Measurements from ENCODE around the gene RRP8. TPM values are rescaled to one million over a fixed set of nuclear protein-coding genes. Genes with fewer than 3 reads are reported as not detected.

RRP8 gene
- total and polyA plus RNA-seq, 3 experiments from 2014 or later = 21.1 to 44.7 (median 42.0) TPM

GRCh38 chr11:6608011-6608410, 4.6 kb upstream of the RRP8 start:
- Histone ChIP-seq H3K4me1 (ENCODE audit: insufficient read depth, low read length) (peaks cover 66% of the 10 kb centered on the region), H3K27ac (ENCODE audit: low read depth, low read length) (no peak overlapping the region), H3K9me3 (ENCODE audit: low read length) (no peaks in the 10 kb centered on the region), H3K27me3 (ENCODE audit: insufficient read depth, low read length, poor library complexity, severe bottlenecking) (no peaks in the 10 kb centered on the region), H3K4me3 (ENCODE audit: low read length) (no peak overlapping the region), H3K36me3 (ENCODE audit: insufficient read depth, low read length) (peaks cover 37% of the 10 kb centered on the region)
- no peak for DNase-seq
- POLR2A ChIA-PET = interaction anchor here (2.8 kb wide), 1 partner anchor 11 kb away, joined by 11 read pairs; the partner anchor contains the start of gene TPP1
- peak overlapping the region in 2 of 7 donors; percentile 28 to 63 for H3K4me3 Mint-ChIP-seq
- CTCF ChIA-PET = interaction anchor here (1.1 to 7.8 kb wide), 3 partner anchors 11 to 229 kb away, joined by 3 to 68 read pairs (median 3); partner anchors contain the start of genes MRPL17 and TPP1
- H3K4me1 Mint-ChIP-seq = peaks cover 23 to 46% (median 32%) of the 10 kb centered on the region in 3 donors
- H3K27me3 Mint-ChIP-seq = no peaks in the 10 kb centered on the region
- H3K36me3 Mint-ChIP-seq = peaks cover 0 to 46% (median 13%) of the 10 kb centered on the region in 3 donors
- peak overlapping the region in 5 of 8 donors; percentile 33 to 97 (median 47) for H3K27ac Mint-ChIP-seq
- H3K9me3 Mint-ChIP-seq = no peaks in the 10 kb centered on the region

- H3K9me3 Mint-ChIP-seq = no peaks in the 10 kb centered on the region
- no peaks in the 10 kb centered on the region for H3K27me3 Mint-ChIP-seq
- peak overlapping the region in 3 of 8 donors; percentile 79 to 97 (median 83) for H3K27ac Mint-ChIP-seq
- no peak for DNase-seq
- Histone ChIP-seq H3K4me3 (ENCODE audit: low read length) (no peak overlapping the region), H3K4me1 (ENCODE audit: insufficient read depth, low read length) (peaks cover 65% of the 10 kb centered on the region), H3K9me3 (ENCODE audit: low read length) (no peaks in the 10 kb centered on the region), H3K27me3 (ENCODE audit: insufficient read depth, low read length, poor library complexity, severe bottlenecking) (no peaks in the 10 kb centered on the region), H3K27ac (ENCODE audit: low read depth, low read length) (peak overlapping the region; percentile 66), H3K36me3 (ENCODE audit: insufficient read depth, low read length) (peaks cover 37% of the 10 kb centered on the region)
- ChIA-PET CTCF (interaction anchor here (1.1 to 7.8 kb wide), 4 partner anchors 12 to 228 kb away, joined by 3 to 68 read pairs (median 3); partner anchors contain the start of genes MRPL17 and TPP1), POLR2A (interaction anchor here (2.8 kb wide), 1 partner anchor 11 kb away, joined by 11 read pairs; the partner anchor contains the start of gene TPP1)
- peaks cover 0 to 46% (median 13%) of the 10 kb centered on the region in 3 donors for H3K36me3 Mint-ChIP-seq
- peaks cover 23 to 46% (median 32%) of the 10 kb centered on the region in 3 donors for H3K4me1 Mint-ChIP-seq
- peak overlapping the region in 4 of 7 donors; percentile 25 to 63 (median 36) for H3K4me3 Mint-ChIP-seq
Measured at GRCh38 chr11:6607190-6607795, 3.9 kb upstream of the RRP8 start.

GRCh38 chr11:6606471-6607189, 3.2 kb upstream of the RRP8 start:
- H3K4me1 ChIP-seq (ENCODE audit: insufficient read depth, low read length) = peaks cover 72% of the 10 kb centered on the region
- POLR2A ChIA-PET = interaction anchor here (0.6 kb wide), 1 partner anchor 64 kb away, joined by 3 read pairs; no protein-coding TSS in a partner anchor
- peak; percentile 25 to 67 (median 38) for DNase-seq
- Mint-ChIP-seq H3K4me1 (peaks cover 23 to 45% (median 32%) of the 10 kb centered on the region in 3 donors), H3K36me3 (peaks cover 0 to 48% (median 15%) of the 10 kb centered on the region in 3 donors), H3K27me3 (no peaks in the 10 kb centered on the region), H3K27ac (peak overlapping the region in 2 of 8 donors; percentile 73 to 97), H3K9me3 (no peaks in the 10 kb centered on the region), H3K4me3 (peak overlapping the region in 1 of 7 donors; percentile 81)
- H3K36me3 ChIP-seq (ENCODE audit: insufficient read depth, low read length) = peaks cover 40% of the 10 kb centered on the region
- no peaks in the 10 kb centered on the region for H3K9me3 ChIP-seq (ENCODE audit: low read length)
- CTCF ChIA-PET = interaction anchor here (1.1 to 7.8 kb wide), 4 partner anchors 13 to 150 kb away, joined by 3 to 68 read pairs (median 18); partner anchors contain the start of genes MRPL17 and TPP1
- peak overlapping the region; percentile 66 for H3K27ac ChIP-seq (ENCODE audit: low read depth, low read length)
- no peaks in the 10 kb centered on the region for H3K27me3 ChIP-seq (ENCODE audit: insufficient read depth, low read length, poor library complexity, severe bottlenecking)
- peak overlapping the region; percentile 24 for H3K4me3 ChIP-seq (ENCODE audit: low read length)

DNA sequence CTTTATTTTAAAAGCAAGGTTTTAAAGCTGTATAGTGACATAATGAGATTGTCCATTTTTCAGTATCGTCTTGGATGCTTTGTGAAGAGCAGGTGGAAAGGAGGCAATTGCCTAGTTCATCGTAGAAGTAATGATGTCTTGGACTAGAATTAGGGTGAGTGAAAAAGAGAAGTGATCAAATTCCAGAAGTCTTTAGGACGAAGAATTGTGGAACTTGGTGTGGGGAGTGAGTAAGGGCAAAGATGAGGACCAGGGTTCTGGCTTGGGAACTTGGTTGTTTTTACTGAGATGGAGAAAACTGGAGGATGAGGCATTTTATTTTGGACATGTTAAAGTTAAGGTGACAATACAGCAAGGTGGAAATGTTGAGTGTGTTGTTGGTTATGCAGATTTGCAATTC, 1.4 kb upstream of the RRP8 start:
- Mint-ChIP-seq H3K4me3 (no peak overlapping the region), H3K4me1 (peaks cover 10 to 29% (median 14%) of the 10 kb centered on the region in 3 donors), H3K27ac (no peak overlapping the region), H3K9me3 (no peaks in the 10 kb centered on the region), H3K27me3 (no peaks in the 10 kb centered on the region), H3K36me3 (peaks cover 0 to 47% (median 10%) of the 10 kb centered on the region in 3 donors)
- Histone ChIP-seq H3K36me3 (ENCODE audit: insufficient read depth, low read length) (peaks cover 46% of the 10 kb centered on the region), H3K4me3 (ENCODE audit: low read length) (peak overlapping the region; percentile 86), H3K9me3 (ENCODE audit: low read length) (no peaks in the 10 kb centered on the region), H3K27me3 (ENCODE audit: insufficient read depth, low read length, poor library complexity, severe bottlenecking) (no peaks in the 10 kb centered on the region), H3K4me1 (ENCODE audit: insufficient read depth, low read length) (peaks cover 63% of the 10 kb centered on the region), H3K27ac (ENCODE audit: low read depth, low read length) (peak overlapping the region; percentile 91)
- ChIA-PET CTCF (interaction anchor here (0.6 to 4.6 kb wide), 21 partner anchors 8 to 251 kb away, joined by 3 to 68 read pairs (median 5); partner anchors contain the start of genes ARFIP2, MRPL17, TIMM10B and TPP1), POLR2A (interaction anchor here (0.8 to 3.9 kb wide), 7 partner anchors 8 to 370 kb away, joined by 3 to 35 read pairs (median 7); partner anchors contain the start of genes FHIP1B, MRPL17, TAF10 and TPP1)
- DNase-seq = no peak

DNA sequence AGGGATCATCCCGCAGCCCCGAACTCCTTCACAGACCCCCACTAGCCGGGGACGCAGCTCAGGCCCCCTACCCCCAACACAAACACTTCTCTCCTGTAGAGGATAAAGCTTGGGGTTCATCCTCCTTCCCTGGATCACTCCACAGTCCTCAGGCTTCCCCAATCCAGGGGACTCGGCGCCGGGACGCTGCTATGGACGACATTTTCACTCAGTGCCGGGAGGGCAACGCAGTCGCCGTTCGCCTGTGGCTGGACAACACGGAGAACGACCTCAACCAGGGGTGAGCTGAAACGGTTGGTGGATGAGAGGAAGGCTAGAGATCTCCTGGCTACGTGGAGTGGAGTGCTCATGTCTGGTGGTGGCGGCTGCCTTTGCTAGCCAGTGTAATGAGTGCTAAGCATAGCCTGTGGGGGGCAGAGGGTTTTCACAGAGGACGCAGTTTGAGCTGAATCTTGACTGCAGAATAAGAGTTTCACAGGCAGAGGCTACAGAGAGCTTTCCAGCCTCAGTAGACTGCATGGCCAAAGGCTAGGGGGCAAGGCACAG, 738 bp upstream of the RRP8 start:
- Histone ChIP-seq H3K27ac (ENCODE audit: low read depth, low read length) (peak overlapping the region; percentile 91), H3K27me3 (ENCODE audit: insufficient read depth, low read length, poor library complexity, severe bottlenecking) (no peaks in the 10 kb centered on the region), H3K36me3 (ENCODE audit: insufficient read depth, low read length) (peaks cover 46% of the 10 kb centered on the region), H3K9me3 (ENCODE audit: low read length) (no peaks in the 10 kb centered on the region), H3K4me1 (ENCODE audit: insufficient read depth, low read length) (peaks cover 63% of the 10 kb centered on the region), H3K4me3 (ENCODE audit: low read length) (peak overlapping the region; percentile 86)
- no peak overlapping the region for H3K27ac Mint-ChIP-seq
- ChIA-PET POLR2A (interaction anchor here (0.8 to 3.9 kb wide), 7 partner anchors 8 to 370 kb away, joined by 3 to 35 read pairs (median 7); partner anchors contain the start of genes FHIP1B, MRPL17, TAF10 and TPP1), CTCF (interaction anchor here (0.6 to 4.6 kb wide), 22 partner anchors 9 to 250 kb away, joined by 3 to 68 read pairs (median 4); partner anchors contain the start of genes ARFIP2, MRPL17, TIMM10B and TPP1)
- peaks cover 11 to 33% (median 14%) of the 10 kb centered on the region in 3 donors for H3K4me1 Mint-ChIP-seq
- DNase-seq = peak; percentile 22 to 77 (median 51)
- no peaks in the 10 kb centered on the region for H3K9me3 Mint-ChIP-seq
- peaks cover 0 to 47% (median 9%) of the 10 kb centered on the region in 3 donors for H3K36me3 Mint-ChIP-seq
- no peaks in the 10 kb centered on the region for H3K27me3 Mint-ChIP-seq
- no peak overlapping the region for H3K4me3 Mint-ChIP-seq

GRCh38 chr11:6602096-6602940, 1.1 kb downstream of the RRP8 start:
- Histone ChIP-seq H3K27ac (ENCODE audit: low read depth, low read length) (peak overlapping the region; percentile 91), H3K4me1 (ENCODE audit: insufficient read depth, low read length) (peaks cover 45% of the 10 kb centered on the region), H3K27me3 (ENCODE audit: insufficient read depth, low read length, poor library complexity, severe bottlenecking) (no peaks in the 10 kb centered on the region), H3K36me3 (ENCODE audit: insufficient read depth, low read length) (peaks cover 29% of the 10 kb centered on the region), H3K9me3 (ENCODE audit: low read length) (no peaks in the 10 kb centered on the region), H3K4me3 (ENCODE audit: low read length) (peak overlapping the region; percentile 86)
- Mint-ChIP-seq H3K27ac (peak overlapping the region in 4 of 8 donors; percentile 30 to 91 (median 78)), H3K4me1 (peaks cover 22 to 31% (median 27%) of the 10 kb centered on the region in 3 donors), H3K9me3 (no peaks in the 10 kb centered on the region), H3K36me3 (peaks cover 0 to 44% (median 6%) of the 10 kb centered on the region in 3 donors), H3K4me3 (no peak overlapping the region), H3K27me3 (no peaks in the 10 kb centered on the region)
- no peak for DNase-seq
- ChIA-PET POLR2A (interaction anchor here (0.7 to 3.9 kb wide), 3 partner anchors 10 to 81 kb away, joined by 12 to 35 read pairs (median 29); partner anchors contain the start of genes MRPL17, TAF10 and TPP1), CTCF (interaction anchor here (1.0 to 4.6 kb wide), 6 partner anchors 9 to 120 kb away, joined by 3 to 68 read pairs (median 6); partner anchors contain the start of genes MRPL17, TAF10 and TPP1)

Measured in CD8-positive, alpha-beta memory T cell (primary cell).